H1 (cell line): ENCODE results near the gene SURF2. TPM values are rescaled to one million over a fixed set of nuclear protein-coding genes. Genes with fewer than 3 reads are reported as not detected.

Source experiments
- CTCF ChIA-PET: fragments of 300-600 bp; sonication (Branson Sonifier 250); formaldehyde crosslinking; loops from one replicate; lab custom pipeline; 2021; ENCODE audit not compliant: partially characterized antibody; lab: Charles Lee
- POLR2A ChIA-PET: fragments of 300-600 bp; sonication (Branson Sonifier 250); formaldehyde crosslinking; loops from one replicate; lab custom pipeline; 2021; ENCODE audit warnings: inconsistent platforms; ENCODE audit not compliant: partially characterized antibody; lab: Charles Lee
- DNase-seq, 2 experiments: peaks; one replicate each; pipeline versions ENCODE4 v3.0.0 to v3.0.0-alpha.2; 2010 to 2022; ENCODE audit warnings: low spot score in 2 of 2, low read depth in 1 of 2, mixed read lengths in 1 of 2
- FAIRE-seq: peaks from 2 replicates; lab custom pipeline; 2011; peaks lifted over from hg19 to GRCh38; lab: Jason Lieb, UNC
- H2AFZ ChIP-seq: 2 replicates; pipeline ENCODE4 v1.8.1; 2012; ENCODE audit warnings: low read length, inconsistent platforms
- H2AK5ac ChIP-seq: 2 replicates; pipeline ENCODE4 v1.6.1; 2013; ENCODE audit warnings: low read depth, low read length
- H2BK120ac ChIP-seq: replicated peaks from 2 replicates; pipeline ENCODE3; 2013; ENCODE audit warnings: low read depth, low read length, inconsistent platforms
- H2BK12ac ChIP-seq: 2 replicates; pipeline ENCODE4 v1.6.1; 2013; ENCODE audit warnings: low read depth, low read length
- H2BK15ac ChIP-seq: 2 replicates; pipeline ENCODE4 v1.6.1; 2013; ENCODE audit warnings: low read length
- H2BK20ac ChIP-seq: 2 replicates; pipeline ENCODE4 v1.6.1; 2013; ENCODE audit warnings: low read length
- H2BK5ac ChIP-seq: 2 replicates; pipeline ENCODE4 v1.6.1; 2013; ENCODE audit warnings: low read depth, low read length
- H3K14ac ChIP-seq: 2 replicates; pipeline ENCODE4 v1.6.1; 2013; ENCODE audit warnings: inconsistent platforms; ENCODE audit not compliant: insufficient read length
- H3K18ac ChIP-seq: 2 replicates; pipeline ENCODE4 v1.6.1; 2013; ENCODE audit warnings: low read length; ENCODE audit errors: extremely low read depth
- H3K23ac ChIP-seq: 2 replicates; pipeline ENCODE4 v1.6.1; 2013; ENCODE audit warnings: inconsistent platforms; ENCODE audit not compliant: insufficient read length
- H3K23me2 ChIP-seq: 2 replicates; pipeline ENCODE4 v1.6.1; 2013; ENCODE audit warnings: low read depth, low read length
- H3K27ac ChIP-seq: 2 replicates; pipeline ENCODE4 v1.6.1; 2011; ENCODE audit warnings: low read depth, low read length, inconsistent platforms
- H3K27me3 ChIP-seq, 4 experiments: replicated peaks in 1 of 4; 1 replicate in 1 of 4; 2 replicates in 3 of 4; pipeline versions ENCODE4 v1.6.1 to v1.8.1; 2011 to 2013; ENCODE audit warnings: low read length in 3 of 4, mild to moderate bottlenecking in 3 of 4, inconsistent platforms in 2 of 4, mixed read lengths in 2 of 4, moderate library complexity in 1 of 4; ENCODE audit not compliant: control insufficient read depth in 3 of 4, insufficient read depth in 3 of 4; ENCODE audit errors: extremely low read depth in 1 of 4
- H3K36me3 ChIP-seq, 4 experiments: 2 replicates each; pipeline versions ENCODE4 v1.6.1 to v1.8.1; 2011 to 2013; ENCODE audit warnings: mild to moderate bottlenecking in 4 of 4, low read length in 3 of 4, moderate library complexity in 2 of 4, control low read depth in 1 of 4, inconsistent platforms in 1 of 4; ENCODE audit not compliant: insufficient read depth in 4 of 4, control insufficient read depth in 2 of 4
- H3K4ac ChIP-seq: replicated peaks from 2 replicates; pipeline ENCODE3; 2013; ENCODE audit warnings: low read length, low read depth, mixed read lengths, inconsistent platforms; ENCODE audit not compliant: insufficient read length
- H3K4me1 ChIP-seq, 4 experiments: replicated peaks in 1 of 4; 1 replicate in 1 of 4; 2 replicates in 3 of 4; pipeline versions ENCODE4 v1.6.1 to v1.8.1; 2011 to 2013; ENCODE audit warnings: low read length in 3 of 4, inconsistent platforms in 2 of 4, mixed read lengths in 1 of 4; ENCODE audit not compliant: insufficient read depth in 4 of 4, control insufficient read depth in 3 of 4
- H3K4me2 ChIP-seq, 2 experiments: 2 replicates each; pipeline versions ENCODE4 v1.6.1 to v1.8.1; 2011 to 2013; ENCODE audit warnings: low read depth in 2 of 2, low read length in 2 of 2, control low read depth in 1 of 2, inconsistent platforms in 1 of 2, mild to moderate bottlenecking in 1 of 2; ENCODE audit not compliant: insufficient read depth in 1 of 2
- H3K4me3 ChIP-seq, 4 experiments: fragments of 200-600, 300-600 bp in 1 of 4; sonication (generic), shearing (Covaris generic), sonication (Bioruptor Twin) in 1 of 4; 2 replicates each; pipeline versions ENCODE4 v1.5.1 to v1.8.1; 2011 to 2016; ENCODE audit warnings: low read length in 4 of 4, low read depth in 3 of 4, control low read depth in 2 of 4, inconsistent platforms in 2 of 4, mild to moderate bottlenecking in 2 of 4, mixed read lengths in 1 of 4, moderate library complexity in 1 of 4; ENCODE audit not compliant: insufficient read depth in 2 of 4; ENCODE audit errors: extremely low read depth in 1 of 4
- H3K56ac ChIP-seq: replicated peaks from 2 replicates; pipeline ENCODE3; 2013; ENCODE audit warnings: low read depth, mild to moderate bottlenecking, mixed read lengths, low read length, inconsistent platforms; ENCODE audit not compliant: insufficient read length
- H3K79me1 ChIP-seq: 2 replicates; pipeline ENCODE4 v1.6.1; 2013; ENCODE audit warnings: low read depth, low read length, control low read depth
- H3K79me2 ChIP-seq, 2 experiments: 2 replicates each; pipeline versions ENCODE4 v1.6.1 to v1.8.1; 2012 to 2013; ENCODE audit warnings: low read length in 2 of 2, mild to moderate bottlenecking in 2 of 2, inconsistent platforms in 1 of 2; ENCODE audit not compliant: insufficient read depth in 2 of 2, control insufficient read depth in 1 of 2
- H3K9ac ChIP-seq, 4 experiments: replicated peaks in 1 of 4; 1 replicate in 1 of 4; 2 replicates in 3 of 4; pipeline versions ENCODE4 v1.6.1 to v1.8.1; 2011 to 2013; ENCODE audit warnings: low read depth in 3 of 4, low read length in 3 of 4, control low read depth in 2 of 4, mild to moderate bottlenecking in 2 of 4, moderate library complexity in 2 of 4, inconsistent platforms in 1 of 4; ENCODE audit errors: extremely low read depth in 1 of 4
- H3K9me3 ChIP-seq, 2 experiments: 2 replicates each; pipeline versions ENCODE4 v1.6.1 to v1.8.1; 2012 to 2013; ENCODE audit warnings: mild to moderate bottlenecking in 2 of 2, moderate library complexity in 2 of 2, control low read depth in 1 of 2, inconsistent platforms in 1 of 2, low read depth in 1 of 2, low read length in 1 of 2, mixed read lengths in 1 of 2; ENCODE audit not compliant: insufficient read depth in 2 of 2
- H4K20me1 ChIP-seq, 2 experiments: replicated peaks in 1 of 2; 2 replicates each; pipeline versions ENCODE3 to v1.8.1; 2011 to 2013; ENCODE audit warnings: inconsistent platforms in 2 of 2, low read length in 2 of 2, mild to moderate bottlenecking in 1 of 2; ENCODE audit not compliant: insufficient read depth in 2 of 2, control insufficient read depth in 1 of 2
- H4K5ac ChIP-seq: 2 replicates; pipeline ENCODE4 v1.6.1; 2013; ENCODE audit warnings: low read length, low read depth, mixed read lengths, inconsistent platforms; ENCODE audit not compliant: insufficient read length
- H4K8ac ChIP-seq: 2 replicates; pipeline ENCODE4 v1.8.0; 2013; ENCODE audit warnings: mild to moderate bottlenecking, moderate library complexity, low read length, inconsistent platforms; ENCODE audit not compliant: insufficient read depth; ENCODE audit errors: extremely low read depth
- H4K91ac ChIP-seq: replicated peaks from 2 replicates; pipeline ENCODE3; 2013; ENCODE audit warnings: low read length, mixed read lengths, inconsistent platforms; ENCODE audit not compliant: insufficient read length
- POLR2A ChIP-seq, 2 experiments: IDR thresholded peaks; 1 replicate in 1 of 2; 2 replicates in 1 of 2; pipeline ENCODE4 v1.6.1; 2011; ENCODE audit warnings: low read depth in 2 of 2, low read length in 2 of 2, mild to moderate bottlenecking in 2 of 2; ENCODE audit errors: control extremely low read depth in 1 of 2
- POLR2AphosphoS5 ChIP-seq: IDR thresholded peaks from 2 replicates; pipeline ENCODE4 v1.6.1; 2011; ENCODE audit warnings: low read depth, low read length
- SUZ12 ChIP-seq: fragments of 200-600 bp; sonication (generic); IDR thresholded peaks from 2 replicates; pipeline ENCODE4 v1.6.1; 2012; ENCODE audit warnings: mild to moderate bottlenecking, inconsistent platforms, low read length, moderate library complexity, mixed read lengths
- WGBS, 2 experiments: shearing (Covaris generic) in 1 of 2; methylation state at CpG; one replicate each; pipeline versions ENCODE4 v1.1.6 to v1.1.7; 2013 to 2015; ENCODE audit warnings: low lambda C conversion rate in 2 of 2, mixed read lengths in 2 of 2, inconsistent platforms in 1 of 2, low coverage in 1 of 2, missing lambda C conversion rate in 1 of 2; ENCODE audit not compliant: insufficient replicate concordance in 2 of 2, insufficient coverage in 1 of 2, insufficient read length in 1 of 2; ENCODE audit errors: extremely low coverage in 1 of 2, missing lambda C conversion rate in 1 of 2; 5-methylcytosine and 5-hydroxymethylcytosine counted together
- polyA plus RNA-seq, 7 experiments: library from polyadenylated mRNA; depleted of rRNA in 3 of 7; stranded (reverse) in 5 of 7; unstranded in 2 of 7; fragments of >200 nt in 5 of 7; fragments of 200-250 nt in 2 of 7; gene quantifications; 1 replicate in 5 of 7; 2 replicates in 1 of 7; 4 replicates in 1 of 7; pipeline versions ENCODE4 v1.2.1 to v1.2.3, GENCODE V29; 2011 to 2013; ENCODE audit warnings: missing spikeins in 2 of 7, mixed read lengths in 2 of 7
- total RNA-seq: library from RNA; stranded (reverse); fragmentation: NEBNext Ultra II Directional; extraction: Animal tissue kit (Norgen Biotek cat#: 25700); gene quantifications from 2 replicates; pipeline ENCODE4 v1.2.1, GENCODE V29; 2021

Gene SURF2
- total and polyA plus RNA-seq, 2 of the 8 experiments (the other 6 are each of a cell fraction or from before 2014, with no cell fraction given): 36.6 to 37.7 TPM

- Histone ChIP-seq H3K56ac (peak overlapping the region; percentile 81), H3K14ac (no peak overlapping the region), H2BK12ac (no peak overlapping the region), H3K4me1 (peaks cover 0 to 10% (median 7%) of the 10 kb centered on the region in 4 experiments; a peak in 6 of 7 replicates), H4K91ac (peak overlapping the region; percentile 87), H4K5ac (peak overlapping the region; percentile 97), H3K27me3 (no peaks in the 10 kb centered on the region), H2BK120ac (no peak overlapping the region), H3K18ac (peak overlapping the region; percentile 96; the same call in 1 of the 2 replicates), H3K4me3 (peak overlapping the region; percentile 93 to 100 (median 96)), H2BK20ac (no peak overlapping the region), H3K4me2 (peak overlapping the region; percentile 91 to 97), H2BK15ac (no peak overlapping the region), H3K9me3 (no peaks in the 10 kb centered on the region), H4K8ac (peak overlapping the region; percentile 100; the same call in 1 of the 2 replicates), H3K23me2 (peaks cover 9% of the 10 kb centered on the region; the same call in 1 of the 2 replicates), H3K79me2 (peaks cover 9 to 39% of the 10 kb centered on the region in 2 experiments), H2BK5ac (peak overlapping the region; percentile 100), H3K27ac (peak overlapping the region; percentile 99), H3K23ac (no peak overlapping the region), H3K36me3 (peaks cover 30 to 69% (median 57%) of the 10 kb centered on the region in 4 experiments), H4K20me1 (peaks cover 14 to 29% of the 10 kb centered on the region in 2 experiments), H2AFZ (no peak overlapping the region), H3K79me1 (peaks cover 14% of the 10 kb centered on the region), H3K9ac (peak overlapping the region; percentile 98 to 99 (median 98)), H3K4ac (peak overlapping the region; percentile 97), H2AK5ac (peak overlapping the region; percentile 75; the same call in 1 of the 2 replicates)
- DNase-seq (no peak), FAIRE-seq (no peak)
- ChIA-PET CTCF (interaction anchor here (0.6 to 3.3 kb wide), 4 partner anchors 8 to 127 kb away, joined by 3 to 22 read pairs (median 3); partner anchors contain the start of genes SURF1 and SURF2), POLR2A (interaction anchor here (0.7 to 16.1 kb wide), 28 partner anchors 4 to 260 kb away, joined by 3 to 461 read pairs (median 5); partner anchors contain the start of genes ADAMTS13, FAM163B, MED22 and REXO4)
- TF ChIP-seq SUZ12 (no peak), POLR2AphosphoS5 (peak; percentile 42; the same call in 1 of the 2 replicates), POLR2A (IDR thresholded peaks at IDR 0.05; ENCODE audit: control extremely low read depth in 1 of 2, low read depth in 2 of 2, low read length in 2 of 2) (peak in 1 of 2 experiments; percentile 18; a peak in 1 of 3 replicates)
- 19% methylated on average over 23 of the region's 25 CpGs; no CpG with 5 or more reads in 1 of the 2 experiments for WGBS, 2 experiments
Measured at GRCh38 chr9:133348718-133349573, 7.4 kb upstream of the SURF2 start.
